Neural cell (in vitro differentiated cells): ENCODE data around the gene SLC28A1. TPM values are rescaled to one million over a fixed set of nuclear protein-coding genes. Genes with fewer than 3 reads are reported as not detected.

ENCODE experiments used
- H2AFZ ChIP-seq: fragments of 200-600, 300-800 bp; sonication (generic), shearing (Covaris generic); 2 replicates; pipeline ENCODE4 v1.6.0; 2014; ENCODE audit warnings: low read depth, mild to moderate bottlenecking, antibody characterized with exemption, low read length, moderate library complexity
- H3F3A ChIP-seq: fragments of 200-600 bp; shearing (Covaris generic); 2 replicates; pipeline ENCODE4 v1.6.1; 2016; ENCODE audit warnings: mild to moderate bottlenecking, moderate library complexity, mixed read lengths, antibody characterized with exemption, low read length; ENCODE audit not compliant: insufficient read depth, poor library complexity, severe bottlenecking
- H3K27ac ChIP-seq: fragments of 200-600, 300-800 bp; sonication (generic), shearing (Covaris generic); 2 replicates; pipeline ENCODE4 v1.5.1; 2014; ENCODE audit warnings: mild to moderate bottlenecking, low read length, moderate library complexity
- H3K27me3 ChIP-seq: fragments of 300-800, 200-600 bp; sonication (generic), shearing (Covaris generic); 2 replicates; pipeline ENCODE4 v1.6.0; 2014; ENCODE audit warnings: mild to moderate bottlenecking, low read depth, low read length, moderate library complexity; ENCODE audit not compliant: insufficient read depth
- H3K36me3 ChIP-seq: fragments of 300-800, 200-600 bp; sonication (generic), shearing (Covaris generic); 2 replicates; pipeline ENCODE4 v1.5.1; 2014; ENCODE audit warnings: mild to moderate bottlenecking, antibody characterized with exemption, low read length, moderate library complexity; ENCODE audit not compliant: insufficient read depth
- H3K4me2 ChIP-seq: fragments of 300-800, 200-600 bp; sonication (generic), shearing (Covaris generic); 2 replicates; pipeline ENCODE4 v1.6.0; 2014; ENCODE audit warnings: mild to moderate bottlenecking, low read length
- H3K4me3 ChIP-seq: fragments of 300-800, 200-600 bp; sonication (generic), shearing (Covaris generic); 2 replicates; pipeline ENCODE4 v1.5.1; 2014; ENCODE audit warnings: mild to moderate bottlenecking, low read length, moderate library complexity
- H3K79me2 ChIP-seq: fragments of 200-600 bp; shearing (Covaris generic); replicated peaks from 2 replicates; pipeline ENCODE4 v1.6.0; 2014; ENCODE audit warnings: mild to moderate bottlenecking, low read length, moderate library complexity; ENCODE audit not compliant: insufficient read depth
- H3K9ac ChIP-seq: fragments of 300-800, 200-600 bp; sonication (generic), shearing (Covaris generic); 2 replicates; pipeline ENCODE4 v1.6.1; 2016; ENCODE audit warnings: mild to moderate bottlenecking, low read length, mixed read lengths
- H3K9me2 ChIP-seq: fragments of 200-600 bp; shearing (Covaris generic); 2 replicates; pipeline ENCODE4 v1.6.1; 2016; ENCODE audit warnings: mild to moderate bottlenecking, low read length, mixed read lengths; ENCODE audit not compliant: insufficient read depth
- H3K9me3 ChIP-seq: fragments of 200-600, 300-800 bp; sonication (generic), shearing (Covaris generic); 2 replicates; pipeline ENCODE4 v1.6.1; 2016; ENCODE audit warnings: mild to moderate bottlenecking, mixed run types, low read length, moderate library complexity, mixed read lengths
- H4K20me1 ChIP-seq: fragments of 200-600 bp; shearing (Covaris generic); 2 replicates; pipeline ENCODE4 v1.6.1; 2016; ENCODE audit warnings: mild to moderate bottlenecking, mixed run types; ENCODE audit not compliant: insufficient read depth
- CTCF ChIP-seq: fragments of 450-650 bp; IDR thresholded peaks from 2 replicates; pipeline ENCODE4 v1.5.1; 2014; ENCODE audit warnings: antibody characterized with exemption, mild to moderate bottlenecking, moderate library complexity; ENCODE audit not compliant: poor library complexity, severe bottlenecking
- EP300 ChIP-seq: fragments of 450-650 bp; conservative IDR thresholded peaks from 2 replicates; pipeline ENCODE4 v1.6.1; 2014; ENCODE audit warnings: antibody characterized with exemption, mild to moderate bottlenecking, moderate library complexity; ENCODE audit not compliant: poor library complexity, severe bottlenecking
- EZH2 ChIP-seq: fragments of 200-600, 300-800 bp; shearing (Covaris generic), sonication (generic); IDR thresholded peaks from 2 replicates; pipeline ENCODE4 v1.6.1; 2014; ENCODE audit warnings: antibody characterized with exemption, low read length, borderline replicate concordance, mild to moderate bottlenecking; ENCODE audit not compliant: insufficient read depth, poor library complexity, severe bottlenecking
- MXI1 ChIP-seq: fragments of 450-650 bp; conservative IDR thresholded peaks from 2 replicates; pipeline ENCODE4 v1.6.1; 2014; ENCODE audit warnings: antibody characterized with exemption, mild to moderate bottlenecking; ENCODE audit not compliant: poor library complexity, severe bottlenecking
- POLR2AphosphoS5 ChIP-seq: IDR thresholded peaks from 2 replicates; pipeline ENCODE4 v1.6.1; 2012
- RAD21 ChIP-seq: fragments of 450-650 bp; conservative IDR thresholded peaks from 2 replicates; pipeline ENCODE4 v1.6.1; 2014; ENCODE audit warnings: antibody characterized with exemption, mild to moderate bottlenecking, moderate library complexity
- SMC3 ChIP-seq: fragments of 450-650 bp; conservative IDR thresholded peaks from 2 replicates; pipeline ENCODE4 v1.6.1; 2014; ENCODE audit warnings: antibody characterized with exemption, mild to moderate bottlenecking, moderate library complexity; ENCODE audit not compliant: poor library complexity
- TAF1 ChIP-seq: IDR thresholded peaks from 2 replicates; pipeline ENCODE4 v1.6.1; 2012; ENCODE audit warnings: low read depth
- polyA plus RNA-seq: library from polyadenylated mRNA; depleted of rRNA; stranded (reverse); fragments of >200 nt; gene quantifications from 2 replicates; pipeline ENCODE4 v1.2.3, GENCODE V29; 2014
- TF ChIP-seq, protein P1 (sequence below): IDR thresholded peaks from 2 replicates; pipeline ENCODE4 v1.6.1; 2012; ENCODE audit warnings: borderline replicate concordance

Gene SLC28A1
- polyA plus RNA-seq, 1 donor from 2014 or later = not detected

DNA sequence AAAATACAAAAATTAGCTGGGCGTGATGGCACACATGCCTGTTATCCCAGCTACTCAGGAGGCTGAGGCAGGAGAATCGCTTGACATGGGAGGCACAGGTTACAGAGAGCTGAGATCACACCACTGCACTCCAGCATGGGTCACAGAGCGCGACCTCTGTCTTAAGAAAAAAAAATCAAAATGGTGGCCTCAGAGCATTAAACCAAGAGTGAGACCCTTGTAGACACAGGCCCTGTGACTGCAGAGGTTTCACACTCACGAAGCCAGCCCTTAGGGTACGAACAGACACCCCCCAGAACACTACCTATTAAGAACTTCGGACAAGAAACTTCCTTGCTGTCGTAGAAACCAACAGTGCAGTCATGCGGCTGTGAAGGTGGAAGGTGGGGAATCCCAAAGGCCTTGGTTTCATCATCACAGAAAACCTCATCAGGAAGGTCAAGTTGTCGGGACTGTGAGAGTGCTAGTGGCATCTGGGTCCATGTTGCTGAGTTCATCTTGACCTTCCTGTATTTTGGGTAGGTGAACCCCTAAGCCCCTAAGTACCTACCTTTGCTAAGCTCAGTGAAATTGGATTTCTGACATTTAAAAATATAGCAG, 92.4 kb downstream of the SLC28A1 start:
- no peak overlapping the region for H3K9ac ChIP-seq
- H3K27me3 ChIP-seq = peaks cover 26% of the 10 kb centered on the region
- H3K4me2 ChIP-seq = no peak overlapping the region
- no peaks in the 10 kb centered on the region for H3K9me2 ChIP-seq
- TF ChIP-seq RAD21 = no peak
- no peak for TF ChIP-seq CTCF
- no peak for TF ChIP-seq SMC3
- TF ChIP-seq TAF1 = no peak
- no peak for TF ChIP-seq MXI1
- TF ChIP-seq EZH2 = no peak
- no peak for TF ChIP-seq POLR2AphosphoS5
- TF ChIP-seq EP300 = no peak
- TF ChIP-seq, protein P1, sequence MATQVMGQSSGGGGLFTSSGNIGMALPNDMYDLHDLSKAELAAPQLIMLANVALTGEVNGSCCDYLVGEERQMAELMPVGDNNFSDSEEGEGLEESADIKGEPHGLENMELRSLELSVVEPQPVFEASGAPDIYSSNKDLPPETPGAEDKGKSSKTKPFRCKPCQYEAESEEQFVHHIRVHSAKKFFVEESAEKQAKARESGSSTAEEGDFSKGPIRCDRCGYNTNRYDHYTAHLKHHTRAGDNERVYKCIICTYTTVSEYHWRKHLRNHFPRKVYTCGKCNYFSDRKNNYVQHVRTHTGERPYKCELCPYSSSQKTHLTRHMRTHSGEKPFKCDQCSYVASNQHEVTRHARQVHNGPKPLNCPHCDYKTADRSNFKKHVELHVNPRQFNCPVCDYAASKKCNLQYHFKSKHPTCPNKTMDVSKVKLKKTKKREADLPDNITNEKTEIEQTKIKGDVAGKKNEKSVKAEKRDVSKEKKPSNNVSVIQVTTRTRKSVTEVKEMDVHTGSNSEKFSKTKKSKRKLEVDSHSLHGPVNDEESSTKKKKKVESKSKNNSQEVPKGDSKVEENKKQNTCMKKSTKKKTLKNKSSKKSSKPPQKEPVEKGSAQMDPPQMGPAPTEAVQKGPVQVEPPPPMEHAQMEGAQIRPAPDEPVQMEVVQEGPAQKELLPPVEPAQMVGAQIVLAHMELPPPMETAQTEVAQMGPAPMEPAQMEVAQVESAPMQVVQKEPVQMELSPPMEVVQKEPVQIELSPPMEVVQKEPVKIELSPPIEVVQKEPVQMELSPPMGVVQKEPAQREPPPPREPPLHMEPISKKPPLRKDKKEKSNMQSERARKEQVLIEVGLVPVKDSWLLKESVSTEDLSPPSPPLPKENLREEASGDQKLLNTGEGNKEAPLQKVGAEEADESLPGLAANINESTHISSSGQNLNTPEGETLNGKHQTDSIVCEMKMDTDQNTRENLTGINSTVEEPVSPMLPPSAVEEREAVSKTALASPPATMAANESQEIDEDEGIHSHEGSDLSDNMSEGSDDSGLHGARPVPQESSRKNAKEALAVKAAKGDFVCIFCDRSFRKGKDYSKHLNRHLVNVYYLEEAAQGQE = no peak
- H3K27ac ChIP-seq = no peak overlapping the region
- H3K4me3 ChIP-seq = no peak overlapping the region
- no peaks in the 10 kb centered on the region for H3F3A ChIP-seq
- no peaks in the 10 kb centered on the region for H3K36me3 ChIP-seq
- no peaks in the 10 kb centered on the region for H3K9me3 ChIP-seq
- H4K20me1 ChIP-seq = no peaks in the 10 kb centered on the region
- no peak overlapping the region for H2AFZ ChIP-seq
- no peaks in the 10 kb centered on the region for H3K79me2 ChIP-seq

GRCh38 chr15:84979651-84980050, 95.2 kb downstream of the SLC28A1 start:
- Histone ChIP-seq H4K20me1 (no peaks in the 10 kb centered on the region), H2AFZ (no peak overlapping the region), H3K9ac (no peak overlapping the region), H3K9me3 (no peaks in the 10 kb centered on the region), H3K27ac (no peak overlapping the region), H3F3A (no peaks in the 10 kb centered on the region), H3K27me3 (peaks cover 49% of the 10 kb centered on the region), H3K4me3 (peak overlapping the region; percentile 91), H3K36me3 (no peaks in the 10 kb centered on the region), H3K79me2 (no peaks in the 10 kb centered on the region), H3K9me2 (no peaks in the 10 kb centered on the region), H3K4me2 (no peak overlapping the region)
- TF ChIP-seq RAD21 = no peak
- no peak for TF ChIP-seq CTCF
- TF ChIP-seq EZH2 = no peak
- TF ChIP-seq SMC3 = no peak
- TF ChIP-seq EP300 = no peak
- TF ChIP-seq MXI1 = no peak
- TF ChIP-seq, protein P1 = no peak
- TF ChIP-seq POLR2AphosphoS5 = no peak
- TF ChIP-seq TAF1 = no peak
